ENCODE results near the gene UPB1. TPM values are rescaled to one million over a fixed set of nuclear protein-coding genes. Genes with fewer than 3 reads are reported as not detected.

UPB1 gene
- total and polyA plus RNA-seq, 12 donors = 0.32 to 3.7 (median 1.0) TPM

DNA sequence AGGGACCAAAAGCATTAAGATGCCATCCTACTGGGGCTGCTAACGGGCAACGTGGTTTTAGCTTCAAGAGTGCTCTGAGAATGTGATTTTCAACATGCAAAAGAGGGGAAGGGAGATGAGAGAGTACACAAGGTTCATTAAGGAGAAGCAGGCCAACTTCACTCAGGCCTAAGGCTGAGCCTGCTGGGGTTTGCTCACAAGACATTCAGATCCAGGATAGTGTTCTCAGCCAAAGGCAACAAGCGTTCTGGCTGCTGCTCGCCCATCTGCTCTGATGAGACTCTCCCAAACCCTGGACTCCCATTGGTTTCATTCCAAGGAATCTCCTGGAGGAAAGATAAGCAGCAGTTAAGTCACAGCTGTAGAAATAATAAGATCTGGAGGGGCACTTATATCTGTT, 23.6 kb upstream of the UPB1 start:
- H3K4me3 ChIP-seq = no peak overlapping the region
- 57 to 65% methylated on average over 4 of the region's 4 CpGs for WGBS, 2 donors
- H3K9me3 ChIP-seq = peaks cover 0 to 8% (median 0%) of the 10 kb centered on the region in 11 donors
- peak overlapping the region in 9 of 10 donors; percentile 41 to 60 (median 54) for H3K27ac ChIP-seq
- TF ChIP-seq, protein P1, sequence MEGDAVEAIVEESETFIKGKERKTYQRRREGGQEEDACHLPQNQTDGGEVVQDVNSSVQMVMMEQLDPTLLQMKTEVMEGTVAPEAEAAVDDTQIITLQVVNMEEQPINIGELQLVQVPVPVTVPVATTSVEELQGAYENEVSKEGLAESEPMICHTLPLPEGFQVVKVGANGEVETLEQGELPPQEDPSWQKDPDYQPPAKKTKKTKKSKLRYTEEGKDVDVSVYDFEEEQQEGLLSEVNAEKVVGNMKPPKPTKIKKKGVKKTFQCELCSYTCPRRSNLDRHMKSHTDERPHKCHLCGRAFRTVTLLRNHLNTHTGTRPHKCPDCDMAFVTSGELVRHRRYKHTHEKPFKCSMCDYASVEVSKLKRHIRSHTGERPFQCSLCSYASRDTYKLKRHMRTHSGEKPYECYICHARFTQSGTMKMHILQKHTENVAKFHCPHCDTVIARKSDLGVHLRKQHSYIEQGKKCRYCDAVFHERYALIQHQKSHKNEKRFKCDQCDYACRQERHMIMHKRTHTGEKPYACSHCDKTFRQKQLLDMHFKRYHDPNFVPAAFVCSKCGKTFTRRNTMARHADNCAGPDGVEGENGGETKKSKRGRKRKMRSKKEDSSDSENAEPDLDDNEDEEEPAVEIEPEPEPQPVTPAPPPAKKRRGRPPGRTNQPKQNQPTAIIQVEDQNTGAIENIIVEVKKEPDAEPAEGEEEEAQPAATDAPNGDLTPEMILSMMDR (IDR thresholded peaks at IDR 0.05) = no peak
- H3K4me1 ChIP-seq = peaks cover 5 to 76% (median 44%) of the 10 kb centered on the region in 9 donors
- H3K36me3 ChIP-seq = no peaks in the 10 kb centered on the region
- intact Hi-C loops (cut with DNase I) = loop anchor here in 4 of 10 donors (5.0 kb wide), 3 partner anchors 34 to 44 kb away; partner anchors contain the start of gene ADORA2A (in 2 of the 4)
- DNase-seq = peak; percentile 59 to 81
- peak; percentile 92 to 96 (median 94) for ATAC-seq
- no peaks in the 10 kb centered on the region for H3K27me3 ChIP-seq

DNA sequence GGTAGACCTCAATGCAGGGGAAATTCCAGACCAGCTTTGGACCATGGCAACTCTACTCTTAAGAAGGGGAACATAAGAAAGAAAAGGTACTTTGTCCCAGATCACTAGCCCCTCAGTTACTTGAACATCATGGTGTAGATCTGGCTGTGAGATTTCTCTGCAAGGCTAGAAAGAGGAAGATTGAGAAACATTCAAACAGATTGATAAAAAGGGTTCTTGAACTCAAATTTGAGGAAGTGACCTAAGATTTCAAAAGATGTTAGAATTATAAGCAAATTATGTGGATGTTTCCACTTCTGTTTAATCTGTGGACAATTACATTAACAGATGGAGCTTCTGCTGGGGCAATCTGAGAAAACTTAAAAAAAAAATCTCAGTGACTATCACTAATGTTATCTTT, 21.8 kb upstream of the UPB1 start:
- Histone ChIP-seq H3K4me3 (no peak overlapping the region), H3K27ac (peak overlapping the region in 5 of 10 donors; percentile 1 to 39 (median 13)), H3K27me3 (no peaks in the 10 kb centered on the region), H3K36me3 (no peaks in the 10 kb centered on the region), H3K4me1 (peaks cover 0 to 59% (median 29%) of the 10 kb centered on the region in 9 donors), H3K9me3 (peaks cover 0 to 8% (median 0%) of the 10 kb centered on the region in 11 donors)
- intact Hi-C loops (cut with DNase I) = loop anchor here in 4 of 10 donors (5.0 kb wide), 3 partner anchors 36 to 46 kb away; partner anchors contain the start of gene ADORA2A (in 2 of the 4)
- TF ChIP-seq, protein P1 (IDR thresholded peaks at IDR 0.05) = no peak
- DNase-seq (no peak), ATAC-seq (no peak)

DNA sequence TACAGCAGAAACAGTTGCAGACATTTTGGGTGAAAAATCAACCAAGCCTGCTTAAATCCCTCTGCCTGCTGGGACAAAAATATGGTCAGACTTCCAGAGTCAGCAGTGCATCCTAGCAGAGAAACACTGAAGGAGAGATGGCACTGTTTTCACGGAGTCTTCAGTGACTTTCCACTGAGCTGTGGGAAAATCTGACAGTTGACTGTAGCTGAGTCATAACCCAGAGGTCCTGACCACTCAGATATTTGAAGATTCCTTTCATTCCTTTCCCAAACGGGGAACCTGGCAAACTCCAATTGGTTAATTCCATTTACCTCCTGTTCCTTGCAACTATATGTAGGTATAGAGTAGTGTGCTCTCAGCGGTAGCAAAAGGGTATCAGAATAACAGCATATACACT, 20.9 kb upstream of the UPB1 start:
- WGBS, 2 donors = 48 to 53% methylated on average over 3 of the region's 3 CpGs
- Histone ChIP-seq H3K27ac (peak overlapping the region in 5 of 10 donors; percentile 13 to 39 (median 31)), H3K4me3 (no peak overlapping the region), H3K27me3 (no peaks in the 10 kb centered on the region), H3K9me3 (peaks cover 0 to 8% (median 0%) of the 10 kb centered on the region in 11 donors), H3K36me3 (no peaks in the 10 kb centered on the region), H3K4me1 (peaks cover 0 to 52% (median 29%) of the 10 kb centered on the region in 9 donors)
- peak in 3 of 8 donors; percentile 41 to 62 (median 58) for ATAC-seq
- intact Hi-C loops (cut with DNase I) = loop anchor here in 4 of 10 donors (5.0 kb wide), 3 partner anchors 37 to 47 kb away; partner anchors contain the start of gene ADORA2A (in 2 of the 4)
- TF ChIP-seq, protein P1 (IDR thresholded peaks at IDR 0.05) = no peak
- DNase-seq = no peak

DNA sequence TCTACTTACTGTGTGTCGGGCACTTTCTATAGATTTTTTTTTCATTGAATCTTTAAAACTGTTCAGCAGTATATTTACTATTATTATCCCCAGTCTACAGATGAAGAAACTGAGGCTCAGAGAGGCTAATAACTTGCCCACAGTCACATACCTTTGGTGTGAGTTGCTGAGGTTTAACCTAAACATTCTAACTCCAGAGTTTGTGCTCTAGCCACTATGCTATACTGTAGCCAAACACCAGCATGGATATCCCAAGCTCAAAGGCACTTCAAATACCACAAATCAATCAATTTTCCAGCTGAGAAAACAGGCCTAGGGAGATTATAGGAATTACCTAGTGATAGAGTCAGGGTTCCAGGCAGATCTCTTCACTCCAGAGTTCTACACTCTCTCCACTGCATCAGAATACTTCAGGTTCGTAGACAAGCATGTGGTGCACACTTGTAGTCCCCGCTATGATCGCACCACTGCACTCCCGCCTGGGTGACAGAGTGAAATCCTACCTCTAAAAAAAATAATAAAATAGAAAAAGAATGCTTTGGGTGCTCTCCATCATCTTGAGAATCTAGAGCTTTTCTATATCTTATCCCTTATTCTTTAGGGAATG, 20.4 kb upstream of the UPB1 start:
- intact Hi-C loops (cut with DNase I) = loop anchor here in 4 of 10 donors (5.0 kb wide), 3 partner anchors 37 to 47 kb away; partner anchors contain the start of gene ADORA2A (in 2 of the 4)
- peaks cover 0 to 50% (median 29%) of the 10 kb centered on the region in 9 donors for H3K4me1 ChIP-seq

More for the DNA sequence above, 20.4 kb upstream of the UPB1 start:
- H3K36me3 ChIP-seq = no peaks in the 10 kb centered on the region
- peaks cover 0 to 8% (median 0%) of the 10 kb centered on the region in 11 donors for H3K9me3 ChIP-seq
- 74 to 95% methylated on average over 5 of the region's 5 CpGs for WGBS, 2 donors
- H3K27ac ChIP-seq = no peak overlapping the region
- no peak overlapping the region for H3K4me3 ChIP-seq
- no peaks in the 10 kb centered on the region for H3K27me3 ChIP-seq
- no peak for ATAC-seq
- no peak for DNase-seq
- TF ChIP-seq, protein P1 (IDR thresholded peaks at IDR 0.05) = no peak

Measured in heart right ventricle (tissue), 16 donors.